Thyroid gland (tissue), 4 donors: ENCODE measurements around the gene AGBL2.
"Not testable (repeated sequence)": the region's sequence is repeated elsewhere in the genome, so short reads cannot be mapped to it uniquely, and the experiment has no call there.

Source experiments
- POLR2A ChIP-seq, 2 donors: fragments of 450-650 bp; IDR thresholded peaks; one replicate each; pipeline ENCODE4 v1.6.1; 2017; ENCODE audit warnings: antibody characterized with exemption in 2 of 2, mild to moderate bottlenecking in 2 of 2, moderate library complexity in 1 of 2
- TF ChIP-seq, protein P1 (sequence below), 6 experiments: fragments of 200-600 bp in 3 of 6; fragments of 450-650 bp in 3 of 6; sonication (generic) in 3 of 6; IDR thresholded peaks; one replicate each; pipeline ENCODE4 v1.5.1; 2016 to 2019; ENCODE audit warnings: antibody characterized with exemption in 6 of 6, mild to moderate bottlenecking in 2 of 6, inconsistent platforms in 1 of 6, moderate library complexity in 1 of 6

- TF ChIP-seq, protein P1, sequence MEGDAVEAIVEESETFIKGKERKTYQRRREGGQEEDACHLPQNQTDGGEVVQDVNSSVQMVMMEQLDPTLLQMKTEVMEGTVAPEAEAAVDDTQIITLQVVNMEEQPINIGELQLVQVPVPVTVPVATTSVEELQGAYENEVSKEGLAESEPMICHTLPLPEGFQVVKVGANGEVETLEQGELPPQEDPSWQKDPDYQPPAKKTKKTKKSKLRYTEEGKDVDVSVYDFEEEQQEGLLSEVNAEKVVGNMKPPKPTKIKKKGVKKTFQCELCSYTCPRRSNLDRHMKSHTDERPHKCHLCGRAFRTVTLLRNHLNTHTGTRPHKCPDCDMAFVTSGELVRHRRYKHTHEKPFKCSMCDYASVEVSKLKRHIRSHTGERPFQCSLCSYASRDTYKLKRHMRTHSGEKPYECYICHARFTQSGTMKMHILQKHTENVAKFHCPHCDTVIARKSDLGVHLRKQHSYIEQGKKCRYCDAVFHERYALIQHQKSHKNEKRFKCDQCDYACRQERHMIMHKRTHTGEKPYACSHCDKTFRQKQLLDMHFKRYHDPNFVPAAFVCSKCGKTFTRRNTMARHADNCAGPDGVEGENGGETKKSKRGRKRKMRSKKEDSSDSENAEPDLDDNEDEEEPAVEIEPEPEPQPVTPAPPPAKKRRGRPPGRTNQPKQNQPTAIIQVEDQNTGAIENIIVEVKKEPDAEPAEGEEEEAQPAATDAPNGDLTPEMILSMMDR (IDR thresholded peaks at IDR 0.05) = not testable (repeated sequence)
- TF ChIP-seq POLR2A (IDR thresholded peaks at IDR 0.05) = not testable (repeated sequence)
Observed at GRCh38 chr11:47707275-47707786, 7.8 kb downstream of the AGBL2 start.
